ENCODE data around the gene XNDC1N.

Gene XNDC1N

GRCh38 chr11:71976551-71976950 is 48.2 kb upstream of the XNDC1N start:
- TF ChIP-seq CTCF (IDR thresholded peaks at IDR 0.05; ENCODE audit: low read length) (no peak), EZH2 (IDR thresholded peaks at IDR 0.05; ENCODE audit: borderline replicate concordance, low read length) (no peak)

DNA sequence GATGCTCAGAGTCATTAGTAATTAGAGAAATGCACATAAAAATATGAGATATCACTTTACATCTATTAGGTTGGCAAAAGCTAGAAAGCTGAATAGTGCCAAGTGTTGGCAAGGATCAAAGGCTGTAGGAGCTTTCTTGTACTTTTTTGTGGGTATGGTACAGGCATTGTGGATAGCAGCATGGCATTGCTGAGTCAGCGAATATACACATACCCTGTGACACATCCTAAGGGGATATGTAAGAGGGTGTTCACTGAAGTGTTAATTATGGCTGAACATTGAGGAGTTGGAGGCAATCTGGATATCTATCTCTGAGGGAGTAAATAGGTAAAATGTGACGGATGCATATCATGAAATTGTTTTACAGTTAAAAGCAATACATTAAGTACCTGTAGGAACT is 43.3 kb upstream of the XNDC1N start:
- no peak overlapping the region for H3K27ac ChIP-seq (ENCODE audit: low read depth, low read length, poor library complexity, severe bottlenecking)
- no peaks in the 10 kb centered on the region for H3F3A ChIP-seq (ENCODE audit: insufficient read depth, low read length)
- H3K79me2 ChIP-seq (ENCODE audit: insufficient read depth, low read length), result no peaks in the 10 kb centered on the region
- H3K9ac ChIP-seq (ENCODE audit: low read length), result no peak overlapping the region
- no peaks in the 10 kb centered on the region for H3K4me1 ChIP-seq (ENCODE audit: insufficient read depth, low read length, severe bottlenecking)
- H4K20me1 ChIP-seq (ENCODE audit: insufficient read depth, low read length), result no peaks in the 10 kb centered on the region
- no peak for TF ChIP-seq EZH2 (IDR thresholded peaks at IDR 0.05; ENCODE audit: borderline replicate concordance, low read length)
- TF ChIP-seq CTCF (IDR thresholded peaks at IDR 0.05; ENCODE audit: low read length), result no peak
- no peak overlapping the region for H2AFZ ChIP-seq (ENCODE audit: low read length)
- H3K36me3 ChIP-seq (ENCODE audit: insufficient read depth, low read length), result peaks cover 41% of the 10 kb centered on the region
- no peak overlapping the region for H3K4me3 ChIP-seq (ENCODE audit: low read depth, low read length, poor library complexity, severe bottlenecking)
- H3K9me2 ChIP-seq (ENCODE audit: low read depth, low read length), result no peaks in the 10 kb centered on the region
- H3K4me2 ChIP-seq (ENCODE audit: low read length), result no peak overlapping the region
- no peaks in the 10 kb centered on the region for H3K27me3 ChIP-seq (ENCODE audit: insufficient read depth, low read length)
- no peaks in the 10 kb centered on the region for H3K9me3 ChIP-seq (ENCODE audit: low read length)

More at GRCh38 chr11:71976551-71976950, 48.2 kb upstream of the XNDC1N start:
- H3K79me2 ChIP-seq (ENCODE audit: insufficient read depth, low read length), result no peaks in the 10 kb centered on the region
- no peak overlapping the region for H3K27ac ChIP-seq (ENCODE audit: low read depth, low read length, poor library complexity, severe bottlenecking)
- H2AFZ ChIP-seq (ENCODE audit: low read length), result no peak overlapping the region
- H3K4me1 ChIP-seq (ENCODE audit: insufficient read depth, low read length, severe bottlenecking), result peaks cover 13% of the 10 kb centered on the region
- no peak overlapping the region for H3K4me3 ChIP-seq (ENCODE audit: low read depth, low read length, poor library complexity, severe bottlenecking)
- no peaks in the 10 kb centered on the region for H3K9me3 ChIP-seq (ENCODE audit: low read length)
- H3F3A ChIP-seq (ENCODE audit: insufficient read depth, low read length), result no peaks in the 10 kb centered on the region
- H3K36me3 ChIP-seq (ENCODE audit: insufficient read depth, low read length), result peaks cover 25% of the 10 kb centered on the region
- no peak overlapping the region for H3K4me2 ChIP-seq (ENCODE audit: low read length)
- no peaks in the 10 kb centered on the region for H3K9me2 ChIP-seq (ENCODE audit: low read depth, low read length)
- no peaks in the 10 kb centered on the region for H3K27me3 ChIP-seq (ENCODE audit: insufficient read depth, low read length)
- H4K20me1 ChIP-seq (ENCODE audit: insufficient read depth, low read length), result no peaks in the 10 kb centered on the region
- no peak overlapping the region for H3K9ac ChIP-seq (ENCODE audit: low read length)

DNA sequence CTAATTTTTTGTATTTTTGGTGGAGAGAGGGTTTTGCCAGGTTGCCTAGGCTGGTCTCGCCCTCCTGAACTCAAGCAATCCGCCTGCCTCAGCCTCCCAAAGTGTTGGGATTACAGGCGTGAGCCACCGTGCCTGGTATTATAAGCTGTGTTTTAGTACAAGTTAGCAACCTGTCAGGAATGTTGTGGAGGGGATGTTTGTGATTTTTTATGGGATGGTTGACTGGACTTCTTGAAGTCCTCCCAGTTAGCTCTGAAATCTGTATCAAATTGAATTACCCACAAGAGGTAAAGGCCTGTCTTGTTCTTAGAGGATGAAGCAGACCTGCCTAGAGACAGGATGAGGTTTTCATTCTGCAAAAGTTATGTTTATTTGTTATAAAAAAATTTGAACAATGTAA is 36.2 kb upstream of the XNDC1N start:
- Histone ChIP-seq H4K20me1 (ENCODE audit: insufficient read depth, low read length) (no peaks in the 10 kb centered on the region), H3K4me2 (ENCODE audit: low read length) (no peak overlapping the region), H3K27ac (ENCODE audit: low read depth, low read length, poor library complexity, severe bottlenecking) (no peak overlapping the region), H3F3A (ENCODE audit: insufficient read depth, low read length) (no peaks in the 10 kb centered on the region; the same call in 1 of the 2 replicates), H3K4me3 (ENCODE audit: low read depth, low read length, poor library complexity, severe bottlenecking) (no peak overlapping the region), H3K9me2 (ENCODE audit: low read depth, low read length) (no peaks in the 10 kb centered on the region), H3K27me3 (ENCODE audit: insufficient read depth, low read length) (no peaks in the 10 kb centered on the region), H3K79me2 (ENCODE audit: insufficient read depth, low read length) (no peaks in the 10 kb centered on the region), H2AFZ (ENCODE audit: low read length) (no peak overlapping the region), H3K36me3 (ENCODE audit: insufficient read depth, low read length) (peaks cover 53% of the 10 kb centered on the region), H3K9ac (ENCODE audit: low read length) (no peak overlapping the region), H3K4me1 (ENCODE audit: insufficient read depth, low read length, severe bottlenecking) (peaks cover 13% of the 10 kb centered on the region), H3K9me3 (ENCODE audit: low read length) (no peaks in the 10 kb centered on the region)
- TF ChIP-seq EZH2 (IDR thresholded peaks at IDR 0.05; ENCODE audit: borderline replicate concordance, low read length) (no peak), CTCF (IDR thresholded peaks at IDR 0.05; ENCODE audit: low read length) (no peak)

All from OCI-LY1 (cell line).